Measurements from ENCODE around the gene ARNT2.
"Not testable (repeated sequence)": the region's sequence is repeated elsewhere in the genome, so short reads cannot be mapped to it uniquely, and the experiment has no call there.

Gene ARNT2

GRCh38 chr15:80633221-80633620, 229.0 kb downstream of the ARNT2 start:
- DNase-seq = no peak

GRCh38 chr15:80635953-80636352, 231.8 kb downstream of the ARNT2 start:
- no peak for DNase-seq

- no peak for DNase-seq
Observed at GRCh38 chr15:80636675-80637074, 232.5 kb downstream of the ARNT2 start.

- DNase-seq = no peak
Observed at GRCh38 chr15:80637747-80638146, 233.6 kb downstream of the ARNT2 start.

- no peak for DNase-seq
Observed at GRCh38 chr15:80638553-80639167, 234.5 kb downstream of the ARNT2 start.

GRCh38 chr15:80639168-80639555, 235.0 kb downstream of the ARNT2 start:
- no peak for DNase-seq

- no peak for DNase-seq
Observed at GRCh38 chr15:80640531-80641121, 236.4 kb downstream of the ARNT2 start.

- no peak for DNase-seq
Observed at GRCh38 chr15:80641384-80641783, 237.2 kb downstream of the ARNT2 start.

- DNase-seq = no peak
Observed at GRCh38 chr15:80643431-80643951, 239.3 kb downstream of the ARNT2 start.

GRCh38 chr15:80645494-80646065, 241.4 kb downstream of the ARNT2 start:
- DNase-seq = no peak

GRCh38 chr15:80647424-80647823, 243.2 kb downstream of the ARNT2 start:
- not testable (repeated sequence) for DNase-seq

Data from stimulated activated naive CD4-positive, alpha-beta T cell treated with Interleukin-2 at 50 U/mL for 16 hours (primary cell).